Measurements from ENCODE around the gene INPP5A.
"Not testable (repeated sequence)": the region's sequence is repeated elsewhere in the genome, so short reads cannot be mapped to it uniquely, and the experiment has no call there.

Gene INPP5A

GRCh38 chr10:132817701-132818211, 280.2 kb downstream of the INPP5A start:
- Histone ChIP-seq H3K9ac (ENCODE audit: low read depth in 1 of 2, low read length in 2 of 2) (no peak overlapping the region), H3K27ac (ENCODE audit: low read depth, low read length) (no peak overlapping the region), H3K9me3 (ENCODE audit: control insufficient read depth in 1 of 2, low read length in 2 of 2) (no peaks in the 10 kb centered on the region), H3K4me1 (ENCODE audit: control insufficient read depth in 1 of 2, insufficient read depth in 2 of 2, low read length in 2 of 2) (no peaks in the 10 kb centered on the region), H3K4me3 (ENCODE audit: low read depth in 1 of 2, low read length in 2 of 2) (no peak overlapping the region), H3K36me3 (ENCODE audit: control insufficient read depth in 1 of 2, insufficient read depth in 2 of 2, low read length in 2 of 2) (no peaks in the 10 kb centered on the region), H3K27me3 (ENCODE audit: control insufficient read depth in 1 of 2, insufficient read depth in 2 of 2, low read length in 2 of 2) (peaks cover 0 to 7% of the 10 kb centered on the region in 2 donors)

GRCh38 chr10:132820056-132820455, 282.5 kb downstream of the INPP5A start:
- H3K9ac ChIP-seq (ENCODE audit: low read depth in 1 of 2, low read length in 2 of 2): no peak overlapping the region
- H3K4me1 ChIP-seq (ENCODE audit: control insufficient read depth in 1 of 2, insufficient read depth in 2 of 2, low read length in 2 of 2): no peaks in the 10 kb centered on the region
- no peak overlapping the region for H3K4me3 ChIP-seq (ENCODE audit: low read depth in 1 of 2, low read length in 2 of 2)
- no peak overlapping the region for H3K27ac ChIP-seq (ENCODE audit: low read depth, low read length)
- no peaks in the 10 kb centered on the region for H3K9me3 ChIP-seq (ENCODE audit: control insufficient read depth in 1 of 2, low read length in 2 of 2)
- H3K36me3 ChIP-seq (ENCODE audit: control insufficient read depth in 1 of 2, insufficient read depth in 2 of 2, low read length in 2 of 2): no peaks in the 10 kb centered on the region
- peaks cover 0 to 7% of the 10 kb centered on the region in 2 donors for H3K27me3 ChIP-seq (ENCODE audit: control insufficient read depth in 1 of 2, insufficient read depth in 2 of 2, low read length in 2 of 2)

DNA sequence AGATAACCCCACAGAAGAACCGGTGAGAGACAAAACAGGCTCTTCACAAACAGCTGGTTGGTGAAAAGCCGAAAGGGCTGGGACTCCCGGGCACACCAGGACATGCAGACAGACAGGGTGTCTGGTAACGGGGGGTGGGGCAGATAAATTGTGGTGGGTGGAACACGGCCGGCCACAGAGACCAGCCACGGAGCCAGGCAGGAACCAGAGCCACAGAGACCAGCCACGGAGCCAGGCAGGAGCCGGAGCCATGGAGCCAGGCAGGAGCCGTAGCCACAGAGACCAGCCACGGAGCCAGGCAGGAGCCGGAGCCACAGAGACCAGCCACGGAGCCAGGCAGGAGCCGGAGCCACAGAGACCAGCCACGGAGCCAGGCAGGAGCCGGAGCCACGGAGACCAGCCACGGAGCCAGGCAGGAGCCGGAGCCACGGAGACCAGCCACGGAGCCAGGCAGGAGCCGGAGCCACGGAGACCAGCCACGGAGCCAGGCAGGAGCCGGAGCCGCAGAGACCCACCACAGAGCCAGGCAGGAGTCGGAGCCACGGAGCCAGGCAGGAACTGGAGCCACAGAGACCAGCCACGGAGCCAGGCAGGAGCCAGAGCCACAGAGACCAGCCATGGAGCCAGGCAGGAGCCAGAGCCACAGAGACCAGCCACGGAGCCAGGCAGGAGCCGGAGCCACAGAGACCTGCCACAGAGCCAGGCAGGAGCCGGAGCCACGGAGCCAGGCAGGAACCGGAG, 288.4 kb downstream of the INPP5A start:
- H3K27ac ChIP-seq (ENCODE audit: low read depth, low read length); H3K4me1 ChIP-seq (ENCODE audit: control insufficient read depth in 1 of 2, insufficient read depth in 2 of 2, low read length in 2 of 2); H3K9ac ChIP-seq (ENCODE audit: low read depth in 1 of 2, low read length in 2 of 2); H3K36me3 ChIP-seq (ENCODE audit: control insufficient read depth in 1 of 2, insufficient read depth in 2 of 2, low read length in 2 of 2); H3K4me3 ChIP-seq (ENCODE audit: low read depth in 1 of 2, low read length in 2 of 2); H3K27me3 ChIP-seq (ENCODE audit: control insufficient read depth in 1 of 2, insufficient read depth in 2 of 2, low read length in 2 of 2); H3K9me3 ChIP-seq (ENCODE audit: control insufficient read depth in 1 of 2, low read length in 2 of 2): not testable (repeated sequence)

DNA sequence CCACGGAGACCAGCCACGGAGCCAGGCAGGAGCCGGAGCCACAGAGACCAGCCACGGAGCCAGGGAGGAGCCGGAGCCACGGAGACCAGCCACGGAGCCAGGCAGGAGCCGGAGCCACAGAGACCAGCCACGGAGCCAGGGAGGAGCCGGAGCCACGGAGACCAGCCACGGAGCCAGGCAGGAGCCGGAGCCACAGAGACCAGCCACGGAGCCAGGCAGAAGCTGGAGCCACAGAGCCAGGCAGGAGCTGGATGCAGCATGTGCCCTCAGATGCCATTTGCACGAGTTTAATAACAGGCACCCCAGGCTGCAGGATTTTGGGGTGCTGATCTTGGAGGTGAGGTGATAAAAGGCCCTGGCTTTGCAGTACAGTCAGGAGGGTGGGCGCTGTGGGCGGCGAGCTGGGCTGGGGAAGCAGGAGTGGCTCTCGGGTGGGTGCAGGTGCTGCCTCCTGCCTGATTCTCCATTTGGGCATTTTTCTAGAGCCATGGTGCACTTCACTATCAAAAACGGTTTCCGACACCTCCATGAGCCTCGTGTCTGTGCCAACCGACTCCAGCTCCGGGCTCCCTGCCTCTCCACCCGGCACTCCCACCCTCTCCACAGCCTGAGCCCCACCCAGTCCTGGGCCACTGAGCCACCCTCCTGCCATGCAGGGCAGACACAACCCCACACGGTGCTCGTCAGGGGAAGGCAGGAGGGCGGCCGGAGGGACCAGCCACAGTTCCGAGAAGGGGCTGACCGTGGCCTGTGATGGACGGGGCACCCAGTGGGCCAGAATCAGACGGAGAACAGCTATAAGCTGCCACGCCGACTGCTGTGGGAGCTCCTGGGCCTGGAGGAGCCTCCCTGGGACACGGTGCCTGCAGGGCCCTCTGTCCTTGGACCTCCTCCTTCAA, 289.2 kb downstream of the INPP5A start:
- Histone ChIP-seq H3K4me3 (ENCODE audit: low read depth in 1 of 2, low read length in 2 of 2) (no peak overlapping the region), H3K27me3 (ENCODE audit: control insufficient read depth in 1 of 2, insufficient read depth in 2 of 2, low read length in 2 of 2) (peaks cover 0 to 5% of the 10 kb centered on the region in 2 donors), H3K27ac (ENCODE audit: low read depth, low read length) (no peak overlapping the region), H3K36me3 (ENCODE audit: control insufficient read depth in 1 of 2, insufficient read depth in 2 of 2, low read length in 2 of 2) (no peaks in the 10 kb centered on the region), H3K4me1 (ENCODE audit: control insufficient read depth in 1 of 2, insufficient read depth in 2 of 2, low read length in 2 of 2) (no peaks in the 10 kb centered on the region), H3K9me3 (ENCODE audit: control insufficient read depth in 1 of 2, low read length in 2 of 2) (peaks cover 0 to 3% of the 10 kb centered on the region in 2 donors), H3K9ac (ENCODE audit: low read depth in 1 of 2, low read length in 2 of 2) (no peak overlapping the region)

DNA sequence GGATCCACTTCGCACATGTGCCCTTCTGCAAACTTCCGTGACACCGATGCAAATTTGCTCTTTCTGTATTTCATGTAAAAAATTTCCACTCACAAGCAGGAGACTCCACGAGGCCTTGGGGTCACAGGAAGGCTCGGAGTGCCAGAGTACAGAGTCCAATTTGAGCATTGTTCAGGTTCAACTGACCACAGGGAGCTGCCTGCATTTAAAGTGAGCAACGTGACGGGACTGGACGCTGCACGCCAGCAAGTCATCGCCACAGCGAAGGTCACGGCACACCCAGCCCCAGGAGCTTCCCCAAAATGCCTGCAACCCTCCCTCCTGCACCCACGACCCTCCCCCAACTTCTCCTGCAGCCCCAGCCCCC, 289.8 kb downstream of the INPP5A start:
- Histone ChIP-seq H3K4me3 (ENCODE audit: low read depth in 1 of 2, low read length in 2 of 2) (no peak overlapping the region), H3K9ac (ENCODE audit: low read depth in 1 of 2, low read length in 2 of 2) (no peak overlapping the region), H3K9me3 (ENCODE audit: control insufficient read depth in 1 of 2, low read length in 2 of 2) (peaks cover 0 to 3% of the 10 kb centered on the region in 2 donors), H3K4me1 (ENCODE audit: control insufficient read depth in 1 of 2, insufficient read depth in 2 of 2, low read length in 2 of 2) (no peaks in the 10 kb centered on the region), H3K27me3 (ENCODE audit: control insufficient read depth in 1 of 2, insufficient read depth in 2 of 2, low read length in 2 of 2) (peaks cover 0 to 8% of the 10 kb centered on the region in 2 donors), H3K27ac (ENCODE audit: low read depth, low read length) (no peak overlapping the region), H3K36me3 (ENCODE audit: control insufficient read depth in 1 of 2, insufficient read depth in 2 of 2, low read length in 2 of 2) (no peaks in the 10 kb centered on the region)

DNA sequence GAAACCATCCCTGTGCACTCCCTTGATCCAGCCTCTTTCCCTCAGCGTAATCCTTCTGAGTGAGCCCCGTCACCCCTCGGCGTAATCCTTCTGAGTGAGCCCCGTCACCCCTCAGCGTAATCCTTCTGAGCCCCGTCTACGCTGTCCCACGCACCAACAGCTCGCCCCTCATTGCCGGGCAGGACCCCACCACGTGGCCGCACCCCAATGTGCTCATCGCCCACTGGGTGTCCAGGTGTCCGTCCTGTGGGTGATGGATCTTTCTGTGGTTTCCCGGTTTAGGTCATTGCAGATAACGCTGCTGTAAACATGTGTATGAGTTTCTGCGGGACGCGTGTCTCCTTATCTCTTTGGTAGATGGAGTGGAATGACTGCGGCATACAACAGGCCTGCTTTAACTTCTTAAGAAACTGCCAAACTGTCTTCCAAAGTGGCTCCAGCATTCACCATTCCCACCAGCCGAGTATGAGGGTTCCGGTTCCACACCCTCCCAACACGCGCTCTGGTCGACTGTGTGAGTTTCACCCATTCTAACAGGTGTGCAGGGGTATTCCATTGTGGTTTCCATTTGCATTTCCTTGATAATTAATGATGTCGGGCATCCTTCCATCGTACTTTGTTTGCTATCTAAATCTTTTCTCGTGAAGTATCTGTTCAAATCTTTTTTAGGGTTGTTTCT, 290.4 kb downstream of the INPP5A start:
- Histone ChIP-seq H3K36me3 (ENCODE audit: control insufficient read depth in 1 of 2, insufficient read depth in 2 of 2, low read length in 2 of 2) (no peaks in the 10 kb centered on the region), H3K4me1 (ENCODE audit: control insufficient read depth in 1 of 2, insufficient read depth in 2 of 2, low read length in 2 of 2) (no peaks in the 10 kb centered on the region), H3K9ac (ENCODE audit: low read depth in 1 of 2, low read length in 2 of 2) (no peak overlapping the region), H3K27me3 (ENCODE audit: control insufficient read depth in 1 of 2, insufficient read depth in 2 of 2, low read length in 2 of 2) (peaks cover 5 to 10% of the 10 kb centered on the region in 2 donors), H3K4me3 (ENCODE audit: low read depth in 1 of 2, low read length in 2 of 2) (no peak overlapping the region), H3K9me3 (ENCODE audit: control insufficient read depth in 1 of 2, low read length in 2 of 2) (peaks cover 0 to 3% of the 10 kb centered on the region in 2 donors), H3K27ac (ENCODE audit: low read depth, low read length) (no peak overlapping the region)

- no peak overlapping the region for H3K9ac ChIP-seq (ENCODE audit: low read depth in 1 of 2, low read length in 2 of 2)
- no peaks in the 10 kb centered on the region for H3K36me3 ChIP-seq (ENCODE audit: control insufficient read depth in 1 of 2, insufficient read depth in 2 of 2, low read length in 2 of 2)
- no peaks in the 10 kb centered on the region for H3K4me1 ChIP-seq (ENCODE audit: control insufficient read depth in 1 of 2, insufficient read depth in 2 of 2, low read length in 2 of 2)
- H3K27ac ChIP-seq (ENCODE audit: low read depth, low read length): no peak overlapping the region
- no peak overlapping the region for H3K4me3 ChIP-seq (ENCODE audit: low read depth in 1 of 2, low read length in 2 of 2)
- H3K27me3 ChIP-seq (ENCODE audit: control insufficient read depth in 1 of 2, insufficient read depth in 2 of 2, low read length in 2 of 2): peaks cover 8 to 10% of the 10 kb centered on the region in 2 donors
- peaks cover 0 to 3% of the 10 kb centered on the region in 2 donors for H3K9me3 ChIP-seq (ENCODE audit: control insufficient read depth in 1 of 2, low read length in 2 of 2)
Observed at GRCh38 chr10:132828681-132829080, 291.1 kb downstream of the INPP5A start.

DNA sequence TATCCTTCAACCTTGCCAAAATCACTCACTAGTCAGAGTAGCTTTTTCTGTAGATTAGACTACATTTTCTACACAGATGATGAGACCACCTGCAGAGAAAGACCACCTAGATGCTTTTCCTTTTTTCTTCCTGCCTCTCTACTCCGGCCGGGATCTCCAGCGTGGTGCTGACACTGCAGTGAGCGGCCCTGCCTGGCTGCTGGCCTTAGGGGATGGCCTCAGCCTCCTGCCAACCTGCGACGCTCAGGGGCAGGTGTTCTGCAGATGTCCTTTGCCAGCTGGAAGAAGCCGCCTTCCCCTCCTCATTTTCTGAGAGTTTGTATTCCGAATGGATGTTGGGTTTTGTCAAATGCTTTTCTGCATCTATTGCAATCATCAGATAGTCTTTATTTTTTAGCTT, 291.8 kb downstream of the INPP5A start:
- H3K27ac ChIP-seq (ENCODE audit: low read depth, low read length): no peak overlapping the region
- no peaks in the 10 kb centered on the region for H3K36me3 ChIP-seq (ENCODE audit: control insufficient read depth in 1 of 2, insufficient read depth in 2 of 2, low read length in 2 of 2)
- H3K9ac ChIP-seq (ENCODE audit: low read depth in 1 of 2, low read length in 2 of 2): no peak overlapping the region
- no peaks in the 10 kb centered on the region for H3K4me1 ChIP-seq (ENCODE audit: control insufficient read depth in 1 of 2, insufficient read depth in 2 of 2, low read length in 2 of 2)
- H3K4me3 ChIP-seq (ENCODE audit: low read depth in 1 of 2, low read length in 2 of 2): no peak overlapping the region
- peaks cover 10 to 15% of the 10 kb centered on the region in 2 donors for H3K27me3 ChIP-seq (ENCODE audit: control insufficient read depth in 1 of 2, insufficient read depth in 2 of 2, low read length in 2 of 2)
- H3K9me3 ChIP-seq (ENCODE audit: control insufficient read depth in 1 of 2, low read length in 2 of 2): peaks cover 0 to 3% of the 10 kb centered on the region in 2 donors

GRCh38 chr10:132832186-132832969, 294.8 kb downstream of the INPP5A start:
- Histone ChIP-seq H3K27ac (ENCODE audit: low read depth, low read length) (no peak overlapping the region), H3K4me1 (ENCODE audit: control insufficient read depth in 1 of 2, insufficient read depth in 2 of 2, low read length in 2 of 2) (no peaks in the 10 kb centered on the region), H3K36me3 (ENCODE audit: control insufficient read depth in 1 of 2, insufficient read depth in 2 of 2, low read length in 2 of 2) (no peaks in the 10 kb centered on the region), H3K9me3 (ENCODE audit: control insufficient read depth in 1 of 2, low read length in 2 of 2) (no peaks in the 10 kb centered on the region), H3K9ac (ENCODE audit: low read depth in 1 of 2, low read length in 2 of 2) (no peak overlapping the region), H3K4me3 (ENCODE audit: low read depth in 1 of 2, low read length in 2 of 2) (no peak overlapping the region), H3K27me3 (ENCODE audit: control insufficient read depth in 1 of 2, insufficient read depth in 2 of 2, low read length in 2 of 2) (peaks cover 10 to 18% of the 10 kb centered on the region in 2 donors)

Measured in duodenal mucosa (tissue), 2 donors.